Measurements from ENCODE around the gene KCNF1. TPM values are rescaled to one million over a fixed set of nuclear protein-coding genes. Genes with fewer than 3 reads are reported as not detected.

The KCNF1 gene
- total RNA-seq, 4 donors from 2014 or later = not detected

- no peak for DNase-seq (ENCODE audit: low spot score in 2 of 2)
- intact Hi-C loops (cut with DNase I; ENCODE audit: low total_unique reads) = no loop called here
- TF ChIP-seq POLR2A (IDR thresholded peaks at IDR 0.05) = no peak
- no peak for TF ChIP-seq CTCF (IDR thresholded peaks at IDR 0.05)
- no peak overlapping the region for H3K4me3 ChIP-seq (ENCODE audit: low read depth, poor library complexity, severe bottlenecking)
- 94 to 98% methylated on average over 5 of the region's 5 CpGs for WGBS, 2 donors
Observed at GRCh38 chr2:10924441-10924840, 12.7 kb downstream of the KCNF1 start.

GRCh38 chr2:10924859-10925258 is 13.1 kb downstream of the KCNF1 start:
- 61 to 69% methylated on average over 5 of the region's 5 CpGs for WGBS, 2 donors
- no peak for DNase-seq (ENCODE audit: low spot score in 2 of 2)
- TF ChIP-seq CTCF (IDR thresholded peaks at IDR 0.05) (no peak), POLR2A (IDR thresholded peaks at IDR 0.05) (no peak)
- intact Hi-C loops (cut with DNase I; ENCODE audit: low total_unique reads) = no loop called here
- no peak overlapping the region for H3K4me3 ChIP-seq (ENCODE audit: low read depth, poor library complexity, severe bottlenecking)

GRCh38 chr2:10926191-10926820 is 14.6 kb downstream of the KCNF1 start:
- intact Hi-C loops (cut with DNase I; ENCODE audit: low total_unique reads) = no loop called here
- TF ChIP-seq CTCF (IDR thresholded peaks at IDR 0.05) (no peak), POLR2A (IDR thresholded peaks at IDR 0.05) (no peak)
- no peak overlapping the region for H3K4me3 ChIP-seq (ENCODE audit: low read depth, poor library complexity, severe bottlenecking)
- DNase-seq (ENCODE audit: low spot score in 2 of 2) = no peak
- 65 to 67% methylated on average over 15 of the region's 15 CpGs for WGBS, 2 donors

- intact Hi-C loops (cut with DNase I; ENCODE audit: low total_unique reads) = loop anchor here (10.0 kb wide), 1 partner anchor 1814 kb away; no protein-coding TSS in a partner anchor
- DNase-seq (ENCODE audit: low spot score in 2 of 2) = no peak
- no peak overlapping the region for H3K4me3 ChIP-seq (ENCODE audit: low read depth, poor library complexity, severe bottlenecking)
- no peak for TF ChIP-seq POLR2A (IDR thresholded peaks at IDR 0.05)
- no peak for TF ChIP-seq CTCF (IDR thresholded peaks at IDR 0.05)
- WGBS, 2 donors = 76 to 77% methylated on average over 12 of the region's 12 CpGs
Observed at GRCh38 chr2:10930721-10931516, 19.2 kb downstream of the KCNF1 start.

GRCh38 chr2:10931710-10932255 is 20.0 kb downstream of the KCNF1 start:
- intact Hi-C loops (cut with DNase I; ENCODE audit: low total_unique reads) = loop anchor here (10.0 kb wide), 1 partner anchor 1813 kb away; no protein-coding TSS in a partner anchor
- H3K4me3 ChIP-seq (ENCODE audit: low read depth, poor library complexity, severe bottlenecking) = no peak overlapping the region
- TF ChIP-seq POLR2A (IDR thresholded peaks at IDR 0.05) = no peak
- TF ChIP-seq CTCF (IDR thresholded peaks at IDR 0.05) = no peak
- DNase-seq (ENCODE audit: low spot score in 2 of 2) = no peak
- 85 to 87% methylated on average over 12 of the region's 14 CpGs for WGBS, 2 donors
